NCI-H748 (cell line): ENCODE results near the gene ENGASE.

Experiments used
- DNase-seq: peaks from one replicate; lab custom pipeline; 2025; ENCODE audit not compliant: unreplicated experiment; lab: John Stamatoyannopoulos, UW

Gene ENGASE

GRCh38 chr17:79078476-79079190 is 4.0 kb downstream of the ENGASE start:
- no peak for DNase-seq

GRCh38 chr17:79079421-79080200 is 5.0 kb downstream of the ENGASE start:
- no peak for DNase-seq

DNA sequence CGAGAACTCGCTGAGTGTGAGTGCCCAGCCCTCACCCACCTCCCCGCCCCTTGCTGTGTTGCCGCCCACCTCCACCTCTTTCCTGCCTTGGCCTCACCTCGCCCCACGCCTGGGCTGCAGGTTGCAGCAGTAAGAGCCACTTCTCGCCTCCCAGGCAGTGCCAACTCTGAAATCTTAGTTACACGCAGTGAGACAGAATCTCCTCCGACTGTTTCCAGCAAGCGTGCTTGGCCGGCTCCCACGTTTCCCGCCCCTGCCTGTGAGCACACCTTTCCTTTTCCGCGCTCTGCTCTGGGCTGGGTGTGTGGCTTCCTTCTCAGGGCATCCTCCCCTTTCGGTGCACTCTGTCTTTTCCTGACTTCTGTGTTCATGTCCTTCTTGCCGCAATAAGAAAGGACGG is 5.7 kb downstream of the ENGASE start:
- DNase-seq: no peak

GRCh38 chr17:79080761-79081290 is 6.2 kb downstream of the ENGASE start:
- DNase-seq: no peak

GRCh38 chr17:79081571-79082276 is 7.1 kb downstream of the ENGASE start:
- DNase-seq: no peak

DNA sequence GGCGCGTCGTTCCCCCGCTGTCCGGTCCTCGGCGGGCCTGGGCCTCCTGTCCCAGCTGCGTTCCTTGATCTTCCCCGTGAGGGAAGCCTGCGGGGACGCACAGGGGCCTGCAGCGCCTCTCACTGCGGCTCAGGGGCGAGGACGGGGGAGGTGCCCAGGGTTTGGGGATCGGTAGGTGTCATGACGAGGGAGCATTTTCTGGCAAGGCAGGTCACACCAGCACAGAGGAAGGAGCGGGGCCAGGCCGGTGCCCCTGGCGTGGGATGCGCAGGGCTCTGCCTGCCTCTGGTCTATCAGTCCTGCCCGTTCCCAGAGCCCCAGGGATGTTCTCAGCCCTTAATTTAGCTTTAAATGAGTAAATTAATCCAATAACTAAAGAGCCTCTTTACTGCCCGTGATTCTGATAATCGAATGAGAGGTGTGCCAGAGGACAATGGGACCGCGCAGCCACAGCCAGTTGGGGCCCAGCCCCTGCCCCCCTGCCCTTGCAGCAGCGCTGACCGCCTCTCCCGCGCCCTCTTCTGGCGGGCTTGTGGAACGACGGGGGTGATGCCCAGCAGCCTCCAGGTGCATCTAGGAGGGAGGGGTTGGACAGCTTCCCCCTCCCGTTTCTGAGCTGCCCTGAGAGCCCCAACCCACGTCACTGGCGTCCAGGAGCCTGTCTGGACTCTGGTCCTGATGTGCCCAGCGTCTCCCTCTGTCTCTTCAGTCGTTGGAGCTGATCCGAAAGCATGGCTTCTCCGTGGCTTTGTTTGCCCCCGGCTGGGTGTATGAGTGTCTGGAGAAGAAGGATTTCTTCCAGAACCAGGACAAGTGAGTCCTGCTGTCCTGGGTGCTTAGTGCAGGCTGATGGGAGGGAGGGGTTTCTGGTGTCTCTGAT is 7.9 kb downstream of the ENGASE start:
- DNase-seq: peak; percentile 24

DNA sequence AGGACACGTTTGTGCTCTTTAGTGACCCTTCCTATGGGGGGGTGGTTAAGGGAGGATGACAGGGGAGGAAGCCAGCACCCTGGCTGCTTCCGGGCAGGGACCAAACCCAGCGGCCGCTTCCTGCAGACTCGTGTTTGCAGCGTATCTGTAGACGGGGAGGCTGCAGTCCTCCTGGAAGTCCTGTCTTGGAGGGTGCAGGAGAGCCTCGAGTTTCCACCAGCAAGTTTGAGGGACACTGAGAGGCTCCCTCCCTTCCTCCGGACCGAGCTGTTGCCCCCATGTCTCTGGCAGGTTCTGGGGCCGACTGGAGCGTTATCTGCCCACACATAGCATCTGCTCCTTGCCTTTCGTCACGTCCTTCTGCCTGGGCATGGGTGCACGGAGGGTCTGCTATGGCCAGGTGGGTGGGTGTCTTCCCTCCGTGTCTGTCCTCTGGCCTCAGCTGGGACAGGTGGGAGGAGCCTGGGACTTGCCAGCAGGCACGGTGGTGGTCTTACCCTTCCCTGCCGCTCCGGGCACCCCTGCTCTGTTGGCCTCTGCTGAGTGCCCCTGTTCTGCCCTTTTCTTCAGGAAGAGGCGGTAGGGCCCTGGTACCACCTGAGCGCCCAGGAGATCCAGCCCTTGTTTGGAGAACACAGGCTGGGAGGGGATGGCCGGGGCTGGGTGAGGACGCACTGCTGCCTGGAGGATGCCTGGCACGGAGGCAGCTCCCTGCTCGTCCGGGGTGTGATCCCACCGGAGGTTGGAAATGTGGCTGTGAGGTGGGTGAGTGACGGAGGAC is 8.8 kb downstream of the ENGASE start:
- DNase-seq: no peak

DNA sequence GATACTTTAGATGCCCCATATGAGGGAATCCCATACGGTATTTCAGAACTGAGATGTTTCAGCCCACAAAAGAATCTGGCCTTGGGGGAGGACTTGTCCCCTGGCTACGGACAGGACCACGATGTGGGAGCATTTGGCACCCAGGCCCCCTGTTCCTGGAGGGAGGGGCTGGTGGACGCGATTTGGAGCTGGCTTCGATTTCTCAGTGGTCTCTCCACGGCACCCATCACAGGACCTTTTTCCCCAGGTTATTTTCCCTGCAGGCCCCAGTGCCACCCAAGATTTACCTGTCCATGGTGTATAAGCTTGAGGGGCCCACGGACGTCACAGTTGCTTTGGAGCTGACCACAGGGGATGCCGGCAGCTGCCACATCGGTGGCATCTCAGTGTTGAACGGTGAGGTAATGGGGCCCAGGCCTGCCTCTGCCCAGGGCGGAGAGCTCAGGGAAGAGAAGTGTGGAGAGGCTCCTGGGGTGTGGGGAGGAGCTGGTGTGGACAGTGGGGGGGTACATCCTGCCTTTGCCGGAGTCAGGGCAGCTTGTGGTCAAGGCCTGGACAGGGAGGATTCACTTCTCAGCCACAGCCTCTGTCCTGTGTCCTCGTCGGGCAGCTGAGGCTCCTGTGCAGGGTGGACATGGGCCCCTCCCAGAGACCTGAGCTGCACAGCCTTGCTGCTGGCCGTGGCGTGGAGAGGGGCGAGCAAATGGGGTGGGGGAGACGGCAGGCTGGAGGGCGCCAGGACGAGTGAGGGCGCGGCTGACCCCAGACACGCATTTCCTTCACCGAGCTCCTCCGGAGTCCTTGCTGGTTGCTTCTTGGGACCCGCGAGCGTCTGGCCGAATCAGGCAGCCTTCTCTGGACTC is 9.9 kb downstream of the ENGASE start:
- no peak for DNase-seq

- no peak for DNase-seq
These were observed 10.7 kb downstream of the ENGASE start for GRCh38 chr17:79085154-79085920.

GRCh38 chr17:79085921-79086551 is 11.4 kb downstream of the ENGASE start:
- no peak for DNase-seq

DNA sequence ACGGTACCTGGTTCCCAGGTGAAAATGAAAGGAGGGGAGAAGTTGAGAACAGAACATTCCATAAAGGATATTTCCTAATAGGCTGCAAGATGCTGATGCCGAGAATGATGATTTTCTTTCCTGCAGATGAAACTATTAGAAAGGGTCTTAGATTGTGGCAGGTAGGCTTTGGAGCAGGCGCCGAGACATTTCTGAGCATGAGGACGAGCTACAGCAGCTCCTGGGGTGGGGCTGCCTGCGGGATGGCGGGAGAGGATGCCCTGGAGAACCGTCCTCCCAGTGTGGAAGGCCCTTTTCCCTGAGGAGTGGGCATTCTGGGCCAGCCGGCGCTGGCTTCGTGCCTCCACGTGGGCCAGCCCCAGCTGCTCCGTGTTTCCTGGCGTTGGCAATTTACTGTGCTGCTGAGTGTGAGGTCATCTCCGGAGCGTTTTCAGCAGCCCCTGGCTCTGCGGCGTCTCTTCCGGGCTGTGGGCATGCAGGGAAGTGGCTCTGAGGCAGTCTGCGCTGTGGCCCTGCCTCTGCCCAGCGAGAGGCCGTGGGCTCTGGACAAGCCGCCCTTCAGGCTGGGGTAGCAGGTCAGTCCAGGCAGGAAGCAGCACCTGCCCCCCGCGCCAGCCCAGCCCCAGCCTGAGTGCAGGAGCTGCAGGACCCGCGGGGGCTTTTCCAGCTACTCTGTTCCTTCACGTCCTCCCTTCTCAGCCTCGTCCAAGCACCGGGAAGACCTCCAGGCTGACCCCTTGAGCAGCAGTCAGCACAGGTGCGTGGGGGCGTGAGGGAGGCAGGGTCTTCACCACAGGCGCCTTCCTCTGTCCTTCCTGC is 12.2 kb downstream of the ENGASE start:
- no peak for DNase-seq

DNA sequence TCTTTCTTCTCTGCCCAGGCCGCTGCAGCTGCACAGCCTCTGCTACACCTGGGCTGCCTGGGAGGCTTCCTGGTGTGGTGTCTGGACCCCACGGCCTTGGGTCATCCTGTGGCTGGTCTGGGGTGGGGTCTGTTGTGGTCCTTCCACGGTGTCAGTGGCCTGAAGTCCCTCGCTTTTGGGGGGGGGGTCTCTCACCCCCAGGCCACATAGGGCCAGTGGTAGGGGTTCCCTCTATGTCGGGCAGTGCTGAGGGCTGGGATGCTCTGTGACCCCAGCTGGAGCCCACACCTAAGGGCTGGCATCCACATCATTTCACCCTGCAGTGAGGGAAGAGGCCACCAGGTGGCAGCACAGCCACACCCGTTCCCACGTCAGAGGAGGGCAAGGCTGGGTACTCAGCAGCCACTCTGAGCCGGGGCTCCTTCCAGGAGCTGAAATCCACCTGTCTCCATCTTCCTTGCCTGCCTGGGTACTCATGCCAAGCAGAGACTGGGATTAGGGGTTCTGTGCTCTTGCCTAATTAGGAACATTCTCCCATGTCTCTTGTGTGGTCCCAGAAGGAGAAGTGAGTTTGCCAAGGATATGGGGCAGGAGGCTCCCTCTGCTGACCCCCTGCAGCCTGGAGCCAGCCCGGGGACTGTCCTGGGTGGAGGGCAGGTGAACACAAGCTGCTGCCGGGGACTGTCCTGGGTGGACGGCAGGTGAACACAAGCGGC is 13.0 kb downstream of the ENGASE start:
- DNase-seq: peak; percentile 54

DNA sequence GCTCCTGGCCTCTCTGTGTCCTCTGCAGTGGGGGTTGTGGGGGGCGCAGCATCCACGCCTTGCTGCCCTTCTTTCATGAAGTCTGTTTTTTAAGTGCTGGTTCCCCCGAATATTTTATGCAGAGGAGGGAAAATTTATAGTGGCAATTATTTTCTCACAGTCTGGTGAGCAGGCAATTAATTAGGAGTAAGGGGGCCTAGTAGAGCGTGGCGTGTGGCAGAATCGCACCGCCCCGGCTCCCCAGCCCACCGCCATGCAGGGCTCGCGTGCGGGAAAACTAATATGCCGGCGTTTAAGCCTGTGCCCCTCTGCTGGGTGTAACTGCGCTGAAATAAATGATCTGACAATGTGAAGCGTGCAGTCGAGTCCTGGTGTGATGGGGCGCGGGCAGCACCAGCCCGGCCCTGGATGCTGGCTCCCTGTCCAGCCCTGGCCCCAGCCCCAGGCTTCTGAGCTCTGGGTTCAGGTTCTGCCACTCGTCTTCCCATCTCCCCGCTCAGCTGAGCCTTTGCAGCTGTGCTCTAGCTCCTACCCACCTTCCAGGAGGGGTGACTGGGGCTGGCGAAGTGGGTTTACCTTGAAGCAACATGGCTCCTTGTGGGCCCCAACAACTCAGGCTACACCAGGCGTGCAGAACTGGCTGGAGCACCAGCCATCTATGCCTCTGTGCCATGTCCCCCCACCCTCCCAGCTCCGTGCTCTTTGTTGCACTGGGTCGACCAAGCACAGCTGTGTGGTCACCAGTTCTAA is 13.8 kb downstream of the ENGASE start:
- no peak for DNase-seq

DNA sequence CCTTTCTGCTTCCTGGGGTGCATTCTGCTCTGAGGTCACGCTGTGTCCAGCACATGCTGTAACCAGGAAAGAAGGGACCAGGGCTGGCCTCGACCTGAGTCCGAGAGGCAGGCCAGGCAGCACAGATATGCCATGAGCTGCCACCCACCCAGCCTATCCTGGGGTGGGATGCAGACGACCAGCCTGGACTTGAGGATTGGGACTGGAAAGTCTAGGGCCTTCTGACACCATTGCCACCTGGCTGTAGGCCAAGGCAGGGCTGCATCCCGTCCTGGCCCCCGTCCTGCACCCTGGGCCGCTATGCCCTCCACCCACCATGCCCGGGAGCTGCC is 14.3 kb downstream of the ENGASE start:
- no peak for DNase-seq

GRCh38 chr17:79089720-79090442 is 15.3 kb downstream of the ENGASE start:
- DNase-seq: no peak
